ENCODE measurements around the gene PCYT2. TPM values are rescaled to one million over a fixed set of nuclear protein-coding genes. Genes with fewer than 3 reads are reported as not detected.
A peak's percentile ranks its signal among the peaks of the same experiment; 100 is the strongest.

The PCYT2 gene
- total RNA-seq, 2 donors from 2014 or later, result 51.4 to 69.2 TPM

DNA sequence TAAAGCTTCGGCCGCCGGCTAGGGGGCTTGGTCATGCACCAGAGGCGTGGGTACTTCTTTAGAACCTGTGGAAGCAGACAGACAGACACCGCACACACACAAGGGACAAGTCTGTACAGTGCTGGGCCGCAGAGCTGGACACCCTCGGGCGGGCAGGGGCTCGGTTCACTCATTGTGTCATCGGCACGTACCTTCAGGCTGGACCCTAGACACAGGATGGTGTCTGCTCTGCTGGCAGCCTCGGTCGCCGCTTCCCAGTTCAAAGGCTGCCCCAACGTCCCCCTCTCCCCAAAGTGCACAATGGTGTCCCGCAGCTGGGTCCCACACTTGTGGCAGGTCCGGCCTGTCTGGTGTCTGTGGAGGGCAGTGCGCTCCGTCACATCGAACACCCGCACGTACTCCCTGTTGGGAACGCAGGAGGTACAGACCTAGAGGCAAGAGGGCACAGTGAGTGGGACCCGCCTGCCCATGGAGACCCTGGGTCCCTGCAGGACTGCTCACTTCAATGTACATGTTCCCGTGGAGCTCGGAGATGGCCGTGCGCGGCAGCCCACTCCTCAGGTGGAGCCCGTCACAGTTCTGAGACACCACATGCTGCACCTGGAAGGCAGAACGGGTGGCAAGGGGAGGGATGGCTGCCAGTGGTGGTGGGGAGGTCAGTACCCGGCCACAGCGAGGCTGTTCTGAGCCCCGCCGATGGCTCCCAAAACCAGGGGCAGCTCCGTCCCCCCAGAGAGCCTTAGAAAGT lies 3.1 kb upstream of the PCYT2 start:
- no peak for DNase-seq (ENCODE audit: low spot score)
- H3K4me1 ChIP-seq (replicated peaks), result peaks cover 10% of the 10 kb centered on the region
- intact Hi-C loops (cut with DNase I), result no loop called here
- no peak overlapping the region for H3K4me3 ChIP-seq
- TF ChIP-seq CTCF (IDR thresholded peaks at IDR 0.05), result no peak
- no peak for TF ChIP-seq POLR2AphosphoS5 (IDR thresholded peaks at IDR 0.05)
- TF ChIP-seq POLR2A (IDR thresholded peaks at IDR 0.05), result no peak
- H3K36me3 ChIP-seq, result peaks cover 10 to 11% of the 10 kb centered on the region in 2 donors
- no peaks in the 10 kb centered on the region for H3K27me3 ChIP-seq (replicated peaks; ENCODE audit: insufficient read depth)
- no peak overlapping the region for H3K27ac ChIP-seq
- WGBS, result 96% methylated on average over 33 of the region's 36 CpGs
- no peaks in the 10 kb centered on the region for H3K9me3 ChIP-seq

DNA sequence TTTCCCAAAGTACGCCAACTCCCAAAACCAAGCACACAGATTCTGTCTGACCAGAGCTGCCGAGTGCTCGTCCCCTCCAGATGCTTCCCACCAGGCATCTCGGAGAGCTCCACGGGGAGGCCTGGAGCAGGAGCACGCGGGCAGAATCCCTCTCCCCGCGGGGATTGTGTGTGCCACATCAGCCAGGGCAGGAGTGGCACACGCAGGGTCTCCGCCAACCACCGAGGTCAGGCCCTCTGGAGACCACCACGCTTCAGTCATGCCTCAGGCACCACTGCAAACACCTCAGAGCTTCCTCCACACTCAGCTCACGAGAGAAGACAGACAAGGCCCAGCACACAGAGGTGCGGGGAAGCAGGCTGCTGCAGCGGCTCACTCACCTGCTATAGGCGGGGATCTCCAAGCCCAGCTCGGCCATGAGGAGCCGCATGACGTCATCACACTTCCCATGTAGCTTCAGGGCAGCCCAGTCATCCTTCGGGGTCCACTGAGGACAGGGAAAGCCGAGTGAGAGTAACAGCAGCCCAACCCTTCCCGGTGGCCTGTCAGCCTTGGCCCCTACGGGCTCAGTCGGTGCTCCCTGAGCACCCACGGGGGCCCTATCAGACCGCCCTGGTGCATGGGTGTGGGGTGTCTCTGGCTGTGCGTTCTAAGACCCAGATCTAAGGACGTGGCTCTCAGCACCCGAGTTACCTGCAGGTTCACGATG lies 2.3 kb upstream of the PCYT2 start:
- no peak overlapping the region for H3K4me3 ChIP-seq
- 96% methylated on average over 29 of the region's 31 CpGs for WGBS

GRCh38 chr17:81912441-81913309 lies 1.5 kb upstream of the PCYT2 start:
- intact Hi-C loops (cut with DNase I), result no loop called here
- TF ChIP-seq POLR2A (IDR thresholded peaks at IDR 0.05) (no peak), CTCF (IDR thresholded peaks at IDR 0.05) (no peak), POLR2AphosphoS5 (IDR thresholded peaks at IDR 0.05) (no peak)
- H3K36me3 ChIP-seq, result peaks cover 10 to 11% of the 10 kb centered on the region in 2 donors
- H3K27ac ChIP-seq, result peak overlapping the region in 1 of 2 donors; percentile 77
- 89% methylated on average over 32 of the region's 32 CpGs for WGBS
- H3K4me3 ChIP-seq, result no peak overlapping the region
- no peaks in the 10 kb centered on the region for H3K9me3 ChIP-seq
- H3K4me1 ChIP-seq (replicated peaks), result peaks cover 11% of the 10 kb centered on the region
- H3K27me3 ChIP-seq (replicated peaks; ENCODE audit: insufficient read depth), result no peaks in the 10 kb centered on the region
- no peak for DNase-seq (ENCODE audit: low spot score)

More for the DNA sequence above, 2.3 kb upstream of the PCYT2 start:
- H3K27me3 ChIP-seq (replicated peaks; ENCODE audit: insufficient read depth), result no peaks in the 10 kb centered on the region
- no peak overlapping the region for H3K27ac ChIP-seq
- H3K4me1 ChIP-seq (replicated peaks), result peaks cover 11% of the 10 kb centered on the region
- intact Hi-C loops (cut with DNase I), result no loop called here
- H3K36me3 ChIP-seq, result peaks cover 10 to 11% of the 10 kb centered on the region in 2 donors
- TF ChIP-seq POLR2AphosphoS5 (IDR thresholded peaks at IDR 0.05) (no peak), CTCF (IDR thresholded peaks at IDR 0.05) (no peak), POLR2A (IDR thresholded peaks at IDR 0.05) (no peak)
- no peak for DNase-seq (ENCODE audit: low spot score)
- no peaks in the 10 kb centered on the region for H3K9me3 ChIP-seq

GRCh38 chr17:81911969-81912368 lies 770 bp upstream of the PCYT2 start:
- Histone ChIP-seq H3K4me3 (peak overlapping the region in 1 of 2 donors; percentile 20), H3K4me1 (replicated peaks) (peaks cover 11% of the 10 kb centered on the region), H3K36me3 (peaks cover 10 to 11% of the 10 kb centered on the region in 2 donors), H3K27ac (peak overlapping the region; percentile 69 to 77), H3K27me3 (replicated peaks; ENCODE audit: insufficient read depth) (no peaks in the 10 kb centered on the region), H3K9me3 (no peaks in the 10 kb centered on the region)
- intact Hi-C loops (cut with DNase I), result no loop called here
- TF ChIP-seq POLR2A (IDR thresholded peaks at IDR 0.05) (no peak), POLR2AphosphoS5 (IDR thresholded peaks at IDR 0.05) (no peak), CTCF (IDR thresholded peaks at IDR 0.05) (no peak)
- WGBS, result 78% methylated on average over 19 of the region's 19 CpGs
- no peak for DNase-seq (ENCODE audit: low spot score)

All from prostate gland (tissue), 2 donors.